ENCODE data around the gene ITGB2.

GRCh38 chr21:44902268-44903049 is 18.2 kb downstream of the ITGB2 start:
- TF ChIP-seq CTCF (IDR thresholded peaks at IDR 0.05): no peak
- TF ChIP-seq POLR2AphosphoS5 (IDR thresholded peaks at IDR 0.05): no peak
- TF ChIP-seq POLR2A (IDR thresholded peaks at IDR 0.05): no peak
